ENCODE results near the gene PPFIA4.

Gene PPFIA4

GRCh38 chr1:202991112-202991511 lies 35.2 kb upstream of the PPFIA4 start:
- TF ChIP-seq CTCF (conservative IDR thresholded peaks at IDR 0.05; ENCODE audit: low read depth, low read length), result no peak
- H3K27me3 ChIP-seq (ENCODE audit: insufficient read depth, low read depth), result no peaks in the 10 kb centered on the region
- no peaks in the 10 kb centered on the region for H3K79me2 ChIP-seq (ENCODE audit: insufficient read depth, low read depth)
- no peaks in the 10 kb centered on the region for H3K4me1 ChIP-seq (ENCODE audit: low read depth, poor library complexity, severe bottlenecking)
- H3K9ac ChIP-seq, result no peak overlapping the region
- no peak overlapping the region for H3K4me3 ChIP-seq (IDR thresholded peaks at IDR 0.05; ENCODE audit: insufficient read depth, low read depth, low read length)
- H4K20me1 ChIP-seq (ENCODE audit: insufficient read depth), result no peaks in the 10 kb centered on the region
- H3K4me2 ChIP-seq, result no peak overlapping the region
- no peak overlapping the region for H3K27ac ChIP-seq
- no peak overlapping the region for H2AFZ ChIP-seq (ENCODE audit: low read depth)
- no peaks in the 10 kb centered on the region for H3K36me3 ChIP-seq (ENCODE audit: insufficient read depth)

GRCh38 chr1:202994756-202995155 lies 31.5 kb upstream of the PPFIA4 start:
- TF ChIP-seq CTCF (conservative IDR thresholded peaks at IDR 0.05; ENCODE audit: low read depth, low read length), result no peak
- H3K4me2 ChIP-seq, result no peak overlapping the region
- H3K4me3 ChIP-seq (IDR thresholded peaks at IDR 0.05; ENCODE audit: insufficient read depth, low read depth, low read length), result no peak overlapping the region
- no peaks in the 10 kb centered on the region for H3K79me2 ChIP-seq (ENCODE audit: insufficient read depth, low read depth)
- H3K27ac ChIP-seq, result no peak overlapping the region
- no peaks in the 10 kb centered on the region for H3K36me3 ChIP-seq (ENCODE audit: insufficient read depth)
- H3K27me3 ChIP-seq (ENCODE audit: insufficient read depth, low read depth), result no peaks in the 10 kb centered on the region
- no peaks in the 10 kb centered on the region for H4K20me1 ChIP-seq (ENCODE audit: insufficient read depth)
- no peak overlapping the region for H3K9ac ChIP-seq
- peaks cover 4% of the 10 kb centered on the region for H3K4me1 ChIP-seq (ENCODE audit: low read depth, poor library complexity, severe bottlenecking)
- H2AFZ ChIP-seq (ENCODE audit: low read depth), result no peak overlapping the region

GRCh38 chr1:202998836-202999750 lies 27.2 kb upstream of the PPFIA4 start:
- peak; percentile 94 for TF ChIP-seq CTCF (conservative IDR thresholded peaks at IDR 0.05; ENCODE audit: low read depth, low read length)
- H4K20me1 ChIP-seq (ENCODE audit: insufficient read depth), result no peaks in the 10 kb centered on the region
- no peak overlapping the region; the same call in 1 of the 2 replicates for H3K4me2 ChIP-seq
- H3K27me3 ChIP-seq (ENCODE audit: insufficient read depth, low read depth), result no peaks in the 10 kb centered on the region
- H3K4me3 ChIP-seq (IDR thresholded peaks at IDR 0.05; ENCODE audit: insufficient read depth, low read depth, low read length), result no peak overlapping the region
- H3K27ac ChIP-seq, result no peak overlapping the region
- H3K36me3 ChIP-seq (ENCODE audit: insufficient read depth), result no peaks in the 10 kb centered on the region
- H3K4me1 ChIP-seq (ENCODE audit: low read depth, poor library complexity, severe bottlenecking), result peaks cover 4% of the 10 kb centered on the region
- no peaks in the 10 kb centered on the region for H3K79me2 ChIP-seq (ENCODE audit: insufficient read depth, low read depth)
- H3K9ac ChIP-seq, result no peak overlapping the region
- peak overlapping the region; percentile 25; the same call in 1 of the 2 replicates for H2AFZ ChIP-seq (ENCODE audit: low read depth)

- Histone ChIP-seq H3K4me3 (IDR thresholded peaks at IDR 0.05; ENCODE audit: insufficient read depth, low read depth, low read length) (no peak overlapping the region), H3K36me3 (ENCODE audit: insufficient read depth) (no peaks in the 10 kb centered on the region), H2AFZ (ENCODE audit: low read depth) (peak overlapping the region; percentile 25; the same call in 1 of the 2 replicates), H3K79me2 (ENCODE audit: insufficient read depth, low read depth) (no peaks in the 10 kb centered on the region), H3K27ac (no peak overlapping the region), H3K27me3 (ENCODE audit: insufficient read depth, low read depth) (no peaks in the 10 kb centered on the region), H3K4me1 (ENCODE audit: low read depth, poor library complexity, severe bottlenecking) (peaks cover 4% of the 10 kb centered on the region), H3K9ac (no peak overlapping the region), H3K4me2 (no peak overlapping the region), H4K20me1 (ENCODE audit: insufficient read depth) (no peaks in the 10 kb centered on the region)
- TF ChIP-seq CTCF (conservative IDR thresholded peaks at IDR 0.05; ENCODE audit: low read depth, low read length), result no peak
Observed at GRCh38 chr1:203000217-203000944, 25.9 kb upstream of the PPFIA4 start.

All from KMS-11 (cell line).